Fibroblast of villous mesenchyme (primary cell): ENCODE data around the gene PLXNA2. TPM values are rescaled to one million over a fixed set of nuclear protein-coding genes. Genes with fewer than 3 reads are reported as not detected.

ENCODE experiments used
- DNase-seq: peaks from one replicate; pipeline ENCODE4 v3.0.0-alpha.2; 2010; ENCODE audit warnings: low read depth
- H3K4me3 ChIP-seq: 2 replicates; pipeline ENCODE4 v1.5.1; 2011; ENCODE audit warnings: low read depth, mild to moderate bottlenecking, low read length
- CTCF ChIP-seq: IDR thresholded peaks from 2 replicates; pipeline ENCODE4 v1.5.1; 2012; ENCODE audit warnings: low read depth, mild to moderate bottlenecking, low read length; ENCODE audit not compliant: insufficient read depth
- total RNA-seq: library from RNA; depleted of rRNA; stranded (reverse); fragments of >200 nt; gene quantifications from 2 replicates; pipeline ENCODE4 v1.2.3, GENCODE V29; 2012

PLXNA2 gene
- total RNA-seq, 1 donor = 0.86 TPM

- H3K4me3 ChIP-seq = no peak overlapping the region
- no peak for DNase-seq
- no peak for TF ChIP-seq CTCF
Measured at GRCh38 chr1:208154040-208154439, 90.1 kb downstream of the PLXNA2 start.

GRCh38 chr1:208153386-208153785, 90.8 kb downstream of the PLXNA2 start:
- TF ChIP-seq CTCF = no peak
- no peak overlapping the region for H3K4me3 ChIP-seq
- no peak for DNase-seq

- no peak for TF ChIP-seq CTCF
Measured at GRCh38 chr1:208151728-208152598, 92.2 kb downstream of the PLXNA2 start.

GRCh38 chr1:208150833-208151458, 93.2 kb downstream of the PLXNA2 start:
- DNase-seq = no peak
- no peak for TF ChIP-seq CTCF
- no peak overlapping the region for H3K4me3 ChIP-seq

More at GRCh38 chr1:208151728-208152598, 92.2 kb downstream of the PLXNA2 start:
- no peak for DNase-seq
- H3K4me3 ChIP-seq = no peak overlapping the region

GRCh38 chr1:208149776-208150514, 94.2 kb downstream of the PLXNA2 start:
- no peak for DNase-seq
- TF ChIP-seq CTCF = no peak
- no peak overlapping the region for H3K4me3 ChIP-seq

GRCh38 chr1:208149213-208149612, 95.0 kb downstream of the PLXNA2 start:
- no peak for DNase-seq
- no peak for TF ChIP-seq CTCF
- no peak overlapping the region for H3K4me3 ChIP-seq
